Large intestine (tissue), 3 donors: ENCODE measurements around the gene MCOLN1. TPM values are rescaled to one million over a fixed set of nuclear protein-coding genes. Genes with fewer than 3 reads are reported as not detected.

Experiments used
- DNase-seq, 2 donors: peaks; one replicate each; pipeline versions ENCODE4 v3.0.0 to v3.0.0-alpha.2; 2013
- H3K27ac ChIP-seq: one replicate; pipeline ENCODE4 v1.5.1; 2013; ENCODE audit warnings: low read length
- H3K27me3 ChIP-seq: 2 replicates; pipeline ENCODE4 v1.6.1; 2013; ENCODE audit warnings: low read length; ENCODE audit not compliant: control insufficient read depth, insufficient read depth
- H3K36me3 ChIP-seq: 2 replicates; pipeline ENCODE4 v1.6.1; 2013; ENCODE audit warnings: low read length; ENCODE audit not compliant: control insufficient read depth, insufficient read depth
- H3K4me1 ChIP-seq: one replicate; pipeline ENCODE4 v1.6.1; 2013; ENCODE audit warnings: low read length; ENCODE audit not compliant: control insufficient read depth, insufficient read depth
- H3K4me3 ChIP-seq: one replicate; pipeline ENCODE4 v1.5.1; 2013; ENCODE audit warnings: low read length
- H3K9me3 ChIP-seq: one replicate; pipeline ENCODE4 v1.6.1; 2013; ENCODE audit warnings: mild to moderate bottlenecking, low read depth, low read length, moderate library complexity; ENCODE audit not compliant: control insufficient read depth
- WGBS: methylation state at CpG from one replicate; pipeline ENCODE4 v1.1.5; 2013; ENCODE audit warnings: low lambda C conversion rate; ENCODE audit not compliant: insufficient coverage; 5-methylcytosine and 5-hydroxymethylcytosine counted together
- polyA plus RNA-seq: library from polyadenylated mRNA; unstranded; fragments of 120-200 nt; gene quantifications from one replicate; pipeline ENCODE4 v1.2.1, GENCODE V29; 2013

The MCOLN1 gene
- polyA plus RNA-seq, 1 donor, result 18.1 TPM

DNA sequence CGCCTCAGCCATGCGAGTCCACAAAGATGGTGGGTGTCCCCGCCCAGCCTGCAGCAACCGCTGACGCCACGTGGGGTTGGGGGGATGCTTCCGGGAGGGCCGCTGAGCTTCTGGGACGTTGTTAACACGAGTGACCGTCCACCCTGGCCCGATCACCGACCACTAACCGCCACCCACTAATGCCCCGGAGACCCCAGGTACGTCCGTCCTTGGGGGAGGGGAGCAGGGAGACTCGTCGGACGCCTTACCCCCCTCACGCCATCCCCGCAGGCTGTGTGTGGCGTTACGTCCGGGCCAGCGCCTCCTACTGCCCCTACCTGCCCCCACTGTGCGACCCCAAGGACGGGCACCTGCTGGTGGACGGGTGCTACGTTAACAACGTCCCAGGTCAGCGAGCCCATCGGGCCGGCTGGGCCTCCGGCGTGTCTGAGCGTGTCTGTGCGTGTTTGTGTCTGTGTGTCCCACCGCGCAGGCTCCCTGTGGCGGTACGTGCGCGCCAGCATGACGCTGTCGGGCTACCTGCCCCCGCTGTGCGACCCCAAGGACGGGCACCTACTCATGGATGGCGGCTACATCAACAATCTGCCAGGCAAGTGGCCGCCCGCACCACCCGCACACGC is 34.4 kb downstream of the MCOLN1 start:
- WGBS, result no CpG with 5 or more reads among the region's 54 CpGs
- no peak overlapping the region for H3K4me3 ChIP-seq
- H3K9me3 ChIP-seq, result peaks cover 10% of the 10 kb centered on the region
- no peaks in the 10 kb centered on the region for H3K4me1 ChIP-seq
- H3K27me3 ChIP-seq, result no peaks in the 10 kb centered on the region
- DNase-seq, result no peak
- no peak overlapping the region for H3K27ac ChIP-seq
- peaks cover 52% of the 10 kb centered on the region for H3K36me3 ChIP-seq

DNA sequence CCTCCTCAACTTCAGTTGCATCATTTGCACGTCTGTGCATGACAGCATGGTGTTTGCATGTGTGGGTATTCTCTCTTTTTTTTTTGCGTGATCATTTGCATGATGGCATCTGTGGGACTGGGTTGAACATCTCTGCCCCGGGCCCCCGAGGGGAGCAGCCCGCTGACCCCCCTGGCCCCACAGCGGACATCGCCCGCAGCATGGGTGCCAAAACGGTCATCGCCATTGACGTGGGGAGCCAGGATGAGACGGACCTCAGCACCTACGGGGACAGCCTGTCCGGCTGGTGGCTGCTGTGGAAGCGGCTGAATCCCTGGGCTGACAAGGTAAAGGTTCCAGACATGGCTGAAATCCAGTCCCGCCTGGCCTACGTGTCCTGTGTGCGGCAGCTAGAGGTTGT is 36.2 kb downstream of the MCOLN1 start:
- H3K4me3 ChIP-seq, result no peak overlapping the region
- no peaks in the 10 kb centered on the region for H3K4me1 ChIP-seq
- H3K27me3 ChIP-seq, result no peaks in the 10 kb centered on the region
- DNase-seq, result no peak
- H3K36me3 ChIP-seq, result peaks cover 52% of the 10 kb centered on the region
- no peak overlapping the region for H3K27ac ChIP-seq
- peaks cover 10% of the 10 kb centered on the region for H3K9me3 ChIP-seq
- no CpG with 5 or more reads among the region's 18 CpGs for WGBS

DNA sequence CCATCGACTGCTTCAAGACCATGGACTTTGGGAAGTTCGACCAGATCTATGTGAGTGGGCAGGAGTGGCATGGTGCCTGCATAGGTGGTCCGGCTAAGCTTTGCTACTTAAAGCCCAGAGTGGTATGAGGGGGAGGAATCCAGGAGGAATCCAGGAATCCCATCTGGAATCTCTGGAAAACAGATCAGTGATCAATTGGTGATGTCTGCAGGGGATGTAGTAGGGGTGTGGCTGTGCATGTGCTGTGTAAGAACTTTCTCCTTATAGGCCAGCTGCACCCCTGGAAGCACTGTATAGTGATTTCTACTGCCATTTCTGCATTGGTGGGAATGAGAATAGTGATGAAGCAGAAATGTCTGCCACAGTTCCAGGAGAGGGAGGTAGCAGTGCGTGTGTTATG is 36.7 kb downstream of the MCOLN1 start:
- Histone ChIP-seq H3K27ac (no peak overlapping the region), H3K9me3 (peaks cover 10% of the 10 kb centered on the region), H3K4me1 (no peaks in the 10 kb centered on the region), H3K27me3 (no peaks in the 10 kb centered on the region), H3K36me3 (peaks cover 52% of the 10 kb centered on the region), H3K4me3 (no peak overlapping the region)
- DNase-seq, result no peak
- WGBS, result no CpG with 5 or more reads among the region's 4 CpGs

DNA sequence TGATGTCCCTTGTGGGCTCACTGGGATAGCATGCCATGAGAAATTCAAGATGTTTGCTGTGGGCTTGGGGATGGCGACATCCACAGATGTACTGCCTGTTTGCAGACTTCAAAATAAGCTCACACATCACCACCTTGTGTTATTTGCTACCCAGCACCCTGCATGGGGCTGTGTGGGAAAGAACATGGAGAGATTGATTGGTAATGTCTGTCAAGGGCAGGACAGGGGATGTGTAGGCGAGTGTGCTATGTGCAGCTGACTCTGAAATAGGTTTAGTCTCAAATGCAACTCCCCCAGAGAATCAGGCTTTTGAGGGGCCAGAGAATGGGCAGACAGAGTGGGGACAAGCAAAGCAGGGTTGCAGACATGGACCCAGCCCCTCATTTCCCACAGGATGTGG is 37.8 kb downstream of the MCOLN1 start:
- Histone ChIP-seq H3K4me1 (no peaks in the 10 kb centered on the region), H3K27me3 (no peaks in the 10 kb centered on the region), H3K36me3 (peaks cover 44% of the 10 kb centered on the region), H3K9me3 (peaks cover 3% of the 10 kb centered on the region), H3K4me3 (no peak overlapping the region), H3K27ac (no peak overlapping the region)
- DNase-seq, result no peak
- WGBS, result no CpG with 5 or more reads among the region's 2 CpGs

DNA sequence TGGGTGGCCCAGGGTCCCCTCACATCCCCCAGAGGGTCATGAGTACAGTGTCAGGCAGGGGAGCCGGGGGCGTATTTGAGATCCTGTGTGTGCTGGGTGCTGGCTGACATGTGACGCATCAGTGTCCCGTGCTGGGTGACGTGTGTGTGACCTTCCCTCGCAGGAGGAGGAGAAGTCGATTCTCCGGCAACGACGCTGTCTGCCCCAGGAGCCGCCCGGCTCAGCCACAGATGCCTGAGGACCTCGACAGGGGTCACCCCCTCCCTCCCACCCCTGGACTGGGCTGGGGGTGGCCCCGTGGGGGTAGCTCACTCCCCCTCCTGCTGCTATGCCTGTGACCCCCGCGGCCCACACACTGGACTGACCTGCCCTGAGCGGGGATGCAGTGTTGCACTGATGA is 38.9 kb downstream of the MCOLN1 start:
- H3K27ac ChIP-seq, result no peak overlapping the region
- WGBS, result no CpG with 5 or more reads among the region's 17 CpGs
- no peaks in the 10 kb centered on the region for H3K27me3 ChIP-seq
- H3K9me3 ChIP-seq, result peaks cover 3% of the 10 kb centered on the region
- DNase-seq, result no peak
- no peak overlapping the region for H3K4me3 ChIP-seq
- no peaks in the 10 kb centered on the region for H3K4me1 ChIP-seq
- H3K36me3 ChIP-seq, result peaks cover 34% of the 10 kb centered on the region

DNA sequence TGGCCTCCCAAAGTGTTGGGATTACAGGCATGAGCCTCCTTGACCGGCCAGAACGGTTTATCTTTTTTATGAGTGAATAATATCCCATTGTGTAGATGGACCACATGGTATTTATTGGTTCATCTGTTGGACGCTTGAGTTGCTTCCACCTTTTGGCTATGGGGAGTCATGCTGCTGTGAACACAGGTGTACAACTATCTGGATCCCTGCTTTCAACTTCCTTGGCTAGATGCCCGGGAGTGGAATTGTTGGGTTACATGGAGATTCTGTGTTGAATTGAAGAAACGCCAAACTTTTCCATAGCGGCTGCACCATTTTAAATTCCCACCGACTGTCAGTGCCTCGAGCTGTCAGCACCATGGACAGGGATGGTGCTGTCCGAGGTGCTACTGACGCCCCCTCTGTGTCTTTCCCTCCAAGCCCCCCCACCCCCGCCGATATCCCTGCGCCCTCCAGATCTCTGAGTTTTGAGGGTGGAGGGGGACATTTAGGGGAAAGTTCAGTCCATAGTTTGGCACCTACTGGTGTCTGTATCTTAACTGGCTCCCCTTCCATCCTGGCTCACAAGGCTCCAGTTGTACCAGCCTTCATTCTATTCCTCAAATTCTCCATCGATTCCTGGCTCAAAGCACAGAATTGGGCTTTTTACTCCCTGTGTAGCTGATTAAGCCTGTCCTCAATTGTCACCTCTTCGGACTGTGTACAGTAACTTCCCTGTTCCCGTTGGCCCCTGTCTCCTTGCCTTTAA is 40.4 kb downstream of the MCOLN1 start:
- no peak for DNase-seq
- peaks cover 21% of the 10 kb centered on the region for H3K36me3 ChIP-seq
- no peaks in the 10 kb centered on the region for H3K4me1 ChIP-seq
- no peak overlapping the region for H3K27ac ChIP-seq
- H3K4me3 ChIP-seq, result no peak overlapping the region
- no peaks in the 10 kb centered on the region for H3K27me3 ChIP-seq
- no peaks in the 10 kb centered on the region for H3K9me3 ChIP-seq
- WGBS, result 69% methylated on average over 6 of the region's 16 CpGs

DNA sequence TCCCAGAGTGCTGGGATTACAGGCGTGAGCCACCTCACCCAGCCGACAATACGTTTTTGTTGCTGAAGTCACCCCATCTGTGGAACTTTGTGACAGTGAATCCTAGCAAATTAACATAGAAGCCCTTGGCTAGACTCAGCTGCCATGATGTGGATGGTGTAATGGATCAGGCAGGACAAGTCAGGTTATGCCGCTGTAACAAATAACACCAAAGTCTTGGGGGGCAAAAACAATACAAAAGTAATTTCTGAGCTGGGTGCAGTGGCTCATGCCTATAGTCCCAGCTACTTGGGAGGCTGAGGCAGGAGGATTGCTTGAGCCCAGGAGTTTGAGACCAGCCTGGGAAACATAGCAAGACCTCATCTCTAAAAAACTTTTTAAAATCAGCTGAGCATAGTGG is 42.4 kb downstream of the MCOLN1 start:
- peaks cover 9% of the 10 kb centered on the region for H3K36me3 ChIP-seq
- H3K4me1 ChIP-seq, result no peaks in the 10 kb centered on the region
- WGBS, result no CpG with 5 or more reads among the region's 4 CpGs
- H3K4me3 ChIP-seq, result no peak overlapping the region
- H3K9me3 ChIP-seq, result no peaks in the 10 kb centered on the region
- H3K27ac ChIP-seq, result no peak overlapping the region
- no peak for DNase-seq
- no peaks in the 10 kb centered on the region for H3K27me3 ChIP-seq

DNA sequence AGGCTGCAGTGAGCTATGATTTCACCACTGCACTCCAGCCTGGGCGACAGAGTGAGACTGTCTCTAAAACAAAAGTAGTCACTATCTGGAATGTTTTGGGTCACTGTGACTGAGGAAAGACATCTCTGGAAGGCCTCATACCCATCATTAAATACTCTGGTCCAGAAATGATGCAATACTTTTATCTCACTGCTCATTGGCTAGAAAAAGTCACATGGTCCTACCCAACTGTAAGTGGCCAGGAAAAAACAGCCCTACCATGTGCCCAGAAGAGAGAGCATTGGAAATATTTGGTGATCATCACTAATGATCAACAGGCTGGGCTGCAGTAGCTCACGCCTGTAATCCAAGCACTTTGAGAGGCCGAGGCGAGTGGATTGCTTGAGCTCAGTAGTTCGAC is 42.9 kb downstream of the MCOLN1 start:
- Histone ChIP-seq H3K36me3 (peaks cover 7% of the 10 kb centered on the region), H3K27ac (no peak overlapping the region), H3K4me3 (no peak overlapping the region), H3K4me1 (no peaks in the 10 kb centered on the region), H3K27me3 (no peaks in the 10 kb centered on the region), H3K9me3 (no peaks in the 10 kb centered on the region)
- WGBS, result no CpG with 5 or more reads among the region's 5 CpGs
- DNase-seq, result no peak

DNA sequence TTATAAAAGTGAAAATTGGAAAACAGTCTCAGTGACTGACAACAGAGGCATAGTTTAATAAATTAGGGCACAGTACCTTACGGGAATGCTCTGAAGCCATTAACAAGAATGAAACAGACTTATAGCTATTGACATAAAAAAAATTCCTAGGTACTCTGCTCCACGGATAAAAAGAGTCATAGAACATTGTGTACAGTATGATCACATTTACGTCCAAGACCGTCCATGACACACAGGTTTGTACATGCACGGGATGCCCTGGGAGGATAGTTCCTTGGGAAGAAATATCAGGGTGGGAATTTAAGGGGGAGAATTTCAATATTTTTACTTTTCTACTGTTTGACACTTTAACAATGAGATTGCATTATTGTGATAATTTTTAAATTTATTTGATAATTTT is 48.3 kb downstream of the MCOLN1 start:
- no CpG with 5 or more reads among the region's 5 CpGs for WGBS
- Histone ChIP-seq H3K9me3 (no peaks in the 10 kb centered on the region), H3K4me1 (no peaks in the 10 kb centered on the region), H3K4me3 (no peak overlapping the region), H3K36me3 (no peaks in the 10 kb centered on the region), H3K27ac (no peak overlapping the region), H3K27me3 (no peaks in the 10 kb centered on the region)
- DNase-seq, result no peak

DNA sequence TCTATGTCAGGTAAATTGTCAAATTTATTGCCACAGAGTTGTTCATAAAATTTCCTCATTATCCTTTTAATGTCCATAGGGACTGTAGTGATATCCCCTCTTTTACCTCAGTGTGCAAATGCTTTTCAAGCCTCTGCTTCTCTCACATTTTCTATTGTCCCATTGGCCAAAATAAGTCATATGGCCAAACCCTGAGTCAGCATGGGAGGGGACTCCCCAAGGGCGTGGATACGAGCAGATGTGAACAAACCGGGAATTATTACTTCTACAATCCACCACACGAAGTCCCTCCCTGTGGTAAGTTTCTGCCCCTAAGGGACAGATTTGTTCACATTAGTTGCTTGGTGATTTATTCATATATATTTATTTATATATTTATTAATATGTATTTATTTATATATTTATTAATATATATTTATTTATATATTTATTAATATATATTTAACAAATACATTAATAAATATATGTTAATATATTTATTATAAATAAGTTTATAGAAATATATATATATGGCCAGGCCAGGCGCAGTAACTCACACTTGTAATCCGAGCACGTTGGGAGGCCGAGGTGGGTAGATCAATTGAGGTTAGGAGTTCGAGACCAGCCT is 53.1 kb downstream of the MCOLN1 start:
- no peaks in the 10 kb centered on the region for H3K9me3 ChIP-seq
- no peak overlapping the region for H3K4me3 ChIP-seq
- no peak for DNase-seq
- WGBS, result no CpG with 5 or more reads among the region's 9 CpGs
- no peaks in the 10 kb centered on the region for H3K4me1 ChIP-seq
- H3K27ac ChIP-seq, result no peak overlapping the region
- H3K36me3 ChIP-seq, result no peaks in the 10 kb centered on the region
- peaks cover 5% of the 10 kb centered on the region for H3K27me3 ChIP-seq
